Measurements from ENCODE around the gene FAF1.

DNA sequence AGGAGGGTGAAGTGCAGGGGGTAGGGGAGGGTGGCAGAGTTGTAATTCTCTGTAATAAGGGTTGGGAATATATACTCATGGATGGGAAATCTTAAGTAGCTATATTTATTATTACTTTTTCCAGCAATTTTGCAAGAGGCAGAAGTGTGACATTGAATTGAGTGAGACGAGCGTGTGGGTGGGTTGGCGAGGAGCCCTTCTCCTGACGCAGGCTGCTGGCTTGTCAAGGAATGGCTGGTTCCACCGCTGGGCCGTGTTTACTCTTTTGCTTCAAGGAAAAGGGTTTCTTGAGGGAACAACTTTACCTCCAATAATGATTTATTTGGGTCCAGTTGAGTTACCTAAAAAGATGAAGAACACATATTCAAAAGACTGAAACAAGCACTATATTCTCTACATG lies 518.9 kb downstream of the FAF1 start:
- TF ChIP-seq, protein P1, sequence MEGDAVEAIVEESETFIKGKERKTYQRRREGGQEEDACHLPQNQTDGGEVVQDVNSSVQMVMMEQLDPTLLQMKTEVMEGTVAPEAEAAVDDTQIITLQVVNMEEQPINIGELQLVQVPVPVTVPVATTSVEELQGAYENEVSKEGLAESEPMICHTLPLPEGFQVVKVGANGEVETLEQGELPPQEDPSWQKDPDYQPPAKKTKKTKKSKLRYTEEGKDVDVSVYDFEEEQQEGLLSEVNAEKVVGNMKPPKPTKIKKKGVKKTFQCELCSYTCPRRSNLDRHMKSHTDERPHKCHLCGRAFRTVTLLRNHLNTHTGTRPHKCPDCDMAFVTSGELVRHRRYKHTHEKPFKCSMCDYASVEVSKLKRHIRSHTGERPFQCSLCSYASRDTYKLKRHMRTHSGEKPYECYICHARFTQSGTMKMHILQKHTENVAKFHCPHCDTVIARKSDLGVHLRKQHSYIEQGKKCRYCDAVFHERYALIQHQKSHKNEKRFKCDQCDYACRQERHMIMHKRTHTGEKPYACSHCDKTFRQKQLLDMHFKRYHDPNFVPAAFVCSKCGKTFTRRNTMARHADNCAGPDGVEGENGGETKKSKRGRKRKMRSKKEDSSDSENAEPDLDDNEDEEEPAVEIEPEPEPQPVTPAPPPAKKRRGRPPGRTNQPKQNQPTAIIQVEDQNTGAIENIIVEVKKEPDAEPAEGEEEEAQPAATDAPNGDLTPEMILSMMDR (IDR thresholded peaks at IDR 0.05): no peak
- TF ChIP-seq MXI1 (IDR thresholded peaks at IDR 0.05; ENCODE audit: low read depth, low read length) (no peak), POLR2AphosphoS5 (IDR thresholded peaks at IDR 0.05; ENCODE audit: low read depth, low read length) (no peak), EZH2phosphoT487 (IDR thresholded peaks at IDR 0.05; ENCODE audit: borderline replicate concordance, low read depth) (no peak), CHD2 (IDR thresholded peaks at IDR 0.05; ENCODE audit: low read length, partially characterized antibody) (no peak), JUND (IDR thresholded peaks at IDR 0.05) (no peak)
